ENCODE measurements around the gene ATRNL1. TPM values are rescaled to one million over a fixed set of nuclear protein-coding genes. Genes with fewer than 3 reads are reported as not detected.
"Not testable (repeated sequence)": the region's sequence is repeated elsewhere in the genome, so short reads cannot be mapped to it uniquely, and the experiment has no call there.

Gene ATRNL1
- total RNA-seq, 8 experiments from 2014 or later: 1.8 to 49.5 (median 26.9) TPM

DNA sequence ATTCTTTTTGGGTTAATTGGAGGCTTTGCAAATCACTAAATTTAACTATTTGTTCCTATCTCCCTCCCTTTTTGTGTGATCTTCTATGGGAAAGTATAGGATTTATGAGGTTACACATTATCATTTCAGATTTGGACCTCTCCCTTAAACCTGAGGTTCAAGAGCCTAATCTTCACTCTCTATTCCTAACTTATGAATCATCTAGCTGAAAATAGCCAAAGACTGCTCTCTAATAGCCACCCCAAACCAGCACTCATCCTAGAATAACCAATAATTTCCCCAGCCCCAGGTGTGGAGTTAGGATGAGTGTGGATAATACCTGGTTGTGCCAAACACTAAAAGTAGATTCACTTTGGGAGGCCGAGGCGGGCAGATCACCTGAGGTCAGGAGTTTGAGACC is 680.7 kb downstream of the ATRNL1 start:
- no peaks in the 10 kb centered on the region for H3K4me1 ChIP-seq (replicated peaks in 1 of 2)
- in situ Hi-C loops (cut with MboI; ENCODE audit: low pct_unique_long_range_greater_than_20kb in 2 of 9, low sequenced_read_pairs in 9 of 9, unreplicated experiment in 9 of 9): no loop called here
- ATAC-seq (replicated peaks in 6 of 8): no peak
- 100% methylated on average over 1 to 2 of the region's 2 CpGs; no CpG with 5 or more reads in 7 of the 10 experiments for WGBS, 10 experiments
- H3K4me3 ChIP-seq: no peak overlapping the region
- no peak overlapping the region for H3K27ac ChIP-seq

DNA sequence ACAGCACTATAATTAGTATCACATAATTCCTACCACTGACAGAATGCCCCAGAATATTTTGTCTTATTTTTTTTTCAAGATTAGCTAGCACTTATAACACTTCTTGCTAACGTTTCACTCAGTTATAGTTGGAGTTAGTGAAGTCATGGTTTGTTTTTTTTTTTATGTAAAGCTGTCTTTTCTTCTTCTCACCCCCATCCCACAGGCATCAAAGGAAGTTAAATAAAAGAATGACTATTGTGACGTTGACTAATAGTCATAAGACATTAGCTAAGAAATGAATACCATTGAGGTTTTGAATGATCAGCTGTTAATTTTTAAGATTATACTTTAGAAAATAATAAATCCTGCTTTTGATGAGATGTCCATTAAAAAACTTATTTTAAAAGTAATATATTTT is 681.6 kb downstream of the ATRNL1 start:
- in situ Hi-C loops (cut with MboI; ENCODE audit: low pct_unique_long_range_greater_than_20kb in 2 of 9, low sequenced_read_pairs in 9 of 9, unreplicated experiment in 9 of 9): no loop called here
- H3K4me3 ChIP-seq: no peak overlapping the region
- 0 to 56% (median 27%) methylated on average over 1 to 2 of the region's 2 CpGs for WGBS, 10 experiments
- ATAC-seq (replicated peaks in 6 of 8): no peak
- no peak overlapping the region for H3K27ac ChIP-seq
- no peaks in the 10 kb centered on the region for H3K4me1 ChIP-seq (replicated peaks in 1 of 2)

DNA sequence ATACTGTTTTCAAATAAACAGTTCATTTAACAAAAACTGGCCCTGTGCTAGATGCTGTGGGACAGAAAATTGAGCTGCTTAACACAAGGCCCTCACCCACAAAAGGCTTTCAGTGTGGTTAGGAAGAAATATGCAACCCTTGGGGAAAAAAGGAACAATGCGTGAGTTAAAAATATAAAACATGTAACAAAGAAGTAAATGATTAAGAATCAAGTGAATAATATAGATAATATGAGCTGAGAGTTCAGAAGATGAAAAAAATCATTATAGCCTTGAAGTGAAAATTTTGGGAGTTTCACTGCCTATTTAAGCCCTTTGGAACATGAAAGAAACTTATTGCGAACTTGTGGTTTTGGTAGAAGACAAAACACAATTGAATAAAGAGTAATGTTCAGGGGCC is 684.5 kb downstream of the ATRNL1 start:
- Histone ChIP-seq H3K27ac (no peak overlapping the region), H3K4me1 (replicated peaks in 1 of 2) (no peaks in the 10 kb centered on the region), H3K4me3 (no peak overlapping the region)
- 53 to 100% (median 94%) methylated on average over 1 to 2 of the region's 2 CpGs; no CpG with 5 or more reads in 1 of the 10 experiments for WGBS, 10 experiments
- ATAC-seq (replicated peaks in 6 of 8): no peak
- in situ Hi-C loops (cut with MboI; ENCODE audit: low pct_unique_long_range_greater_than_20kb in 2 of 9, low sequenced_read_pairs in 9 of 9, unreplicated experiment in 9 of 9): no loop called here

DNA sequence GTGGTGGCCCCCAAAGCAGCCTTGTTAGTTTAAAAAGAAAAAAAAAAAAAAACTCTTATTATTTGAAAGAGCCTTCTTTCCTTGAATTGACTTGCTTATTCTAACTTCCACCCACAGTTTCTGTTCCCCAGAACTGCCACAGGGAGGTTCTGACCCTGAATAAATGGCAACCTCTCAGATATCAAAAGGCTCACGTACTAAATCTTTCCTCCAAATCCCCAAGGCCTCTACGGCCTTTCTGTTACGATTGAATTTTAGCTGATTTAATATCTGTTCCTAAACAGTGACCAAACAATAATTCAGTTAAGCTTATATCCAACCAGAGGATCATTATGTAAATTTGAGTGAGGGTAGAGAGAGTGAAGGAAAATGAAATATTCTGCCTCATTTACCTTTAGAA is 697.1 kb downstream of the ATRNL1 start:
- no peak overlapping the region for H3K4me3 ChIP-seq
- peak in 3 of 8 experiments; percentile 45 to 54 (median 53) for ATAC-seq (replicated peaks in 6 of 8)
- 0 to 67% (median 23%) methylated on average over 2 to 3 of the region's 3 CpGs; no CpG with 5 or more reads in 1 of the 10 experiments for whole genome bisulfite sequencing, 10 experiments
- in situ Hi-C loops (cut with MboI; ENCODE audit: low pct_unique_long_range_greater_than_20kb in 2 of 9, low sequenced_read_pairs in 9 of 9, unreplicated experiment in 9 of 9): no loop called here
- peaks cover 5 to 23% of the 10 kb centered on the region in 2 donors for H3K4me1 ChIP-seq (replicated peaks in 1 of 2)
- no peak overlapping the region for H3K27ac ChIP-seq

DNA sequence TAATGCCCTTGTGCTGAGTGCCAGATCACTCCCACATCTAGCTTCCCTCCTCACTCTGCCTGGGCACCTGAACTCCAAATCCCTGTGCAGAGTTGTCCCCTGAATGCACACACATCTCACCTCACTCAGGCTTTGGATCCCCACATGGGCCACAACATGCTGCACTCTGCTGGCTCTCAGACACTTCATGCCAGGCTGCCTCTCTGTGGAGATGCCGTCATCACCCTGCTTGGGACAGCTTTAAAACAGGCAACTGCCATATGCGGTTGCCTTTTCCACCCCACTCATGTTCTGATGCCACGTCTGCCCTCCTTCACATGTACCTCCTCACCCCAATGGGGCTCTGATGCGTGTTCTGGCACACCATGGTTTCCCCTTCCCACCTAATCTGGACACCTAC is 702.8 kb downstream of the ATRNL1 start:
- ATAC-seq (replicated peaks in 6 of 8): no peak
- in situ Hi-C loops (cut with MboI; ENCODE audit: low pct_unique_long_range_greater_than_20kb in 2 of 9, low sequenced_read_pairs in 9 of 9, unreplicated experiment in 9 of 9): no loop called here

DNA sequence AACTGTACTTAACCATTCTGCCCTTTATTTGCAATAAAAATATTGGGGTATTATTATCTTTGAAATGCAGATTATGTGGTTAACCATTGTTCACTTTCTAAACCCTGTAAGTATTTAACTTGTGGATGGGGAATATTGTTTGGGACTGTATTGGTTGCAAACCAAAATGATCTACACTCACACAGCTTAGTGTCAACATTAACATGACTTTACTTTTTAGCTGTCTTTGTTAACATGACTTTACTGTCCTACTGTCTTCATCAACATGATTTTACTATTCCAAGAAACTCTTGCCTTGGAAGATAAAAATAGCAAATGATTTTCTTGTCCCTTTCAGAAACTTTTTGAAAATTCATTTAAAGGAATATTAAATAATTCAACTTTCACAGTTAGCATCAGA is 708.3 kb downstream of the ATRNL1 start:
- in situ Hi-C loops (cut with MboI; ENCODE audit: low pct_unique_long_range_greater_than_20kb in 2 of 9, low sequenced_read_pairs in 9 of 9, unreplicated experiment in 9 of 9): loop anchor here in 1 of 9 experiments (10.0 kb wide), 1 partner anchor 483 kb away; no protein-coding TSS in a partner anchor
- Histone ChIP-seq H3K4me1 (replicated peaks in 1 of 2) (no peaks in the 10 kb centered on the region), H3K4me3 (no peak overlapping the region), H3K27ac (no peak overlapping the region)
- ATAC-seq (replicated peaks in 6 of 8): no peak

More for the DNA sequence above, 702.8 kb downstream of the ATRNL1 start:
- Histone ChIP-seq H3K4me3 (no peak overlapping the region), H3K4me1 (replicated peaks in 1 of 2) (peaks cover 0 to 5% of the 10 kb centered on the region in 2 donors), H3K27ac (no peak overlapping the region)
- WGBS, 10 experiments: 80 to 100% (median 92%) methylated on average over 1 to 3 of the region's 4 CpGs; no CpG with 5 or more reads in 5 of the 10 experiments

DNA sequence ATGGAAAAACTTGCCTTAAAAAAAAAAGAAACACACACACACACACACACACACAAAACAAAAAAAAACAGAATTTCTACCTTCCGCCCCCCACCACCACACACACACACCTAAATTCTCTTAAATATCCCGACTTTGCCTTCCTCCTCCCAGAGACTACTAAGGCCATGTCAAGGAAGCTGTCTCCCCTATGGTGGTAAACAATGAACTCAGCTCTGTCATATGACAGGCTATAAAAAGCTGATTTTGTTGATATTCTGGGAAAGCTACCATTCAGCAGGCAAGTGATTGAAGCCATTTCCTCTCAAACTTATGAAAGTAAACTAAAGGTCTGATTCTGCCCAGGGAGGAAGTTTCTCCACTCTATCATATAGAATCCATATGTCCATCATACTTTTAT is 708.8 kb downstream of the ATRNL1 start:
- 50 to 80% (median 67%) methylated on average over 1 to 2 of the region's 2 CpGs; no CpG with 5 or more reads in 5 of the 10 experiments for WGBS, 10 experiments
- in situ Hi-C loops (cut with MboI; ENCODE audit: low pct_unique_long_range_greater_than_20kb in 2 of 9, low sequenced_read_pairs in 9 of 9, unreplicated experiment in 9 of 9): loop anchor here in 1 of 9 experiments (10.0 kb wide), 1 partner anchor 483 kb away; no protein-coding TSS in a partner anchor
- Histone ChIP-seq H3K27ac (no peak overlapping the region), H3K4me1 (replicated peaks in 1 of 2) (no peaks in the 10 kb centered on the region), H3K4me3 (no peak overlapping the region)
- no peak for ATAC-seq (replicated peaks in 6 of 8)

DNA sequence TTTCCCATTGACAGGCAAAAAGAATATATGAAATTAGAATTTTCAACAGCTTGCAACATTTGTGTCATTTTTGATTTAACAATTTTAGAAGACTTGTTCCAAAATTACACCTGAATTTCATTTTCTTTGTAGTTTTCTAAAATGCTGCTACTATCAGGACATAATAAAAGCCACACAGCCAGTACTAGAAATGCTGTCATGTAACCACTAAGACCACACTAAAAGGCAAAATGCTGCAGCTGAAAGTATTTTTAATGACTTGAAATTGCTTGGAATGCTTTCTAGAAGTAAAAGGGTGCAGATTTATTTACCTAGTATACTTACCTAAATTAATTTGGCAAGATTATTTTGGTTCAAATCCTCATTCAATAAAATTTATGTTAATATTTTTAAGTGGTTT is 709.7 kb downstream of the ATRNL1 start:
- Histone ChIP-seq H3K4me3 (no peak overlapping the region), H3K4me1 (replicated peaks in 1 of 2) (no peaks in the 10 kb centered on the region), H3K27ac (no peak overlapping the region)
- in situ Hi-C loops (cut with MboI; ENCODE audit: low pct_unique_long_range_greater_than_20kb in 2 of 9, low sequenced_read_pairs in 9 of 9, unreplicated experiment in 9 of 9): loop anchor here in 1 of 9 experiments (10.0 kb wide), 1 partner anchor 482 kb away; no protein-coding TSS in a partner anchor
- ATAC-seq (replicated peaks in 6 of 8): no peak

DNA sequence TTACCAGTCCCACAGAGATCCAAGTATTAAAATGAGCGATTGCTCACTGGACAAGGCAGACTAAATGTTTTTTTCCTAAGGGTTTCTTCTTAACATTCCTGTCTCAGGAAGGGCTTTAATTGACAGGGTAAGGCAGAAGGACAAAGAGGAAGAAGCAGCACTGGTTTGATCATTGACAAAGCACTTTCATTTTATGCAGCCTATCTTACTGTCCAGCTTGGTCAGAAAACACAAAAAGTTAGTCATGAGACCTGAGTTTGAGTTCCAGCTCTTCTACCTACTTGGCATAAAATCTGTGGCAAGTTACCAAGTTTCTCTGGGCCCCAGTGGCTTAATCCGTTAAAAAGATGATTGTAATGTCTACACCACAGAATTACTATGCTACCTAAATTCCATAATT is 721.4 kb downstream of the ATRNL1 start:
- Histone ChIP-seq H3K4me1 (replicated peaks in 1 of 2) (no peaks in the 10 kb centered on the region), H3K4me3 (no peak overlapping the region), H3K27ac (no peak overlapping the region)
- no peak for ATAC-seq (replicated peaks in 6 of 8)
- 8 to 100% (median 74%) methylated on average over 1 to 2 of the region's 2 CpGs for WGBS, 10 experiments
- in situ Hi-C loops (cut with MboI; ENCODE audit: low pct_unique_long_range_greater_than_20kb in 2 of 9, low sequenced_read_pairs in 9 of 9, unreplicated experiment in 9 of 9): no loop called here

DNA sequence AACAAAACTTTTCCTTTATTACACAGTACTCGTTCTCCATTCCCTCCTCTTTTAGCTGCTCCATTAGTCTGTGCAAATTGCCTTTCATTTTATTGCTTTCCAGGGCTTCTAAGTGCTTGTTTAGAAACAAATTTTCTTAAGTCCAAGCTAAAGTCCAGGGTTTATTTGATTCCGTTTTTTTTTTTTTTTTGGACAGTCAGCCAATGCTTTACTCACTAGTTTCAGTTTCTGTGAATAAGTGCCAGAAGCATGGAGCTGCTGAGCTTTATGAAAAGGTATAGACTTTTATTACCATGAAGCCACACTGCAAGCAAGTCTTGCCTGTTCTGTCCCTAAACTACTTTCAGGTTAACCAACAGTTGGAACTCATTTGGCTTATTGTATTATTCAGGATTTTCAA is 724.8 kb downstream of the ATRNL1 start:
- no peak for ATAC-seq (replicated peaks in 6 of 8)
- in situ Hi-C loops (cut with MboI; ENCODE audit: low pct_unique_long_range_greater_than_20kb in 2 of 9, low sequenced_read_pairs in 9 of 9, unreplicated experiment in 9 of 9): no loop called here
- H3K4me3 ChIP-seq: no peak overlapping the region
- WGBS, 10 experiments: 0 to 90% (median 80%) methylated on average over 1 to 2 of the region's 2 CpGs; no CpG with 5 or more reads in 1 of the 10 experiments
- H3K27ac ChIP-seq: no peak overlapping the region
- H3K4me1 ChIP-seq (replicated peaks in 1 of 2): no peaks in the 10 kb centered on the region

DNA sequence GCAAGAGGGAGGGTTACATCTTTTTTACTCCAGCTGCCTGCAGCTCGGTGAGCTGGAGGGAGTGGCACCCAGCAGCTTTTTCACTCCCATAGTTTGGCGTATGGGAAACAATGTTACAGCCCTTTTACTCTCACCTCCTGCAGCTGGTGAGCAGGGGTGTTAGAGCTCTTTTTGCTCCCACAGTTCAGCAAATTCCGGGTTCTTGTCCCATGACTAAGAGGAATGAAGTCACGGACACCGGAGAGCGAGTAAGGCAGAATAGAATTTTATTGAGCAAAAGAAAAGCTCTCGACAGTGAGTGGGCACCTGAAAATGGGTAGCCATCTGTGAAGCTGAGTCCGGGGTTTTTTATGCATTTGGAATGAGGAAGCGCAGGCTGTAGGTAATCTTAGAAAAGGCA is 733.2 kb downstream of the ATRNL1 start:
- no peak overlapping the region for H3K4me3 ChIP-seq
- WGBS, 10 experiments: 23 to 100% (median 93%) methylated on average over 2 to 9 of the region's 9 CpGs
- no peak overlapping the region for H3K27ac ChIP-seq
- no peaks in the 10 kb centered on the region for H3K4me1 ChIP-seq (replicated peaks in 1 of 2)
- in situ Hi-C loops (cut with MboI; ENCODE audit: low pct_unique_long_range_greater_than_20kb in 2 of 9, low sequenced_read_pairs in 9 of 9, unreplicated experiment in 9 of 9): loop anchor here in 2 of 9 experiments (25.0 kb wide), 2 partner anchors 436 to 461 kb away; partner anchors contain the start of gene GFRA1 (in 1 of the 2)
- peak in 1 of 8 experiments; percentile 34 for ATAC-seq (replicated peaks in 6 of 8)

DNA sequence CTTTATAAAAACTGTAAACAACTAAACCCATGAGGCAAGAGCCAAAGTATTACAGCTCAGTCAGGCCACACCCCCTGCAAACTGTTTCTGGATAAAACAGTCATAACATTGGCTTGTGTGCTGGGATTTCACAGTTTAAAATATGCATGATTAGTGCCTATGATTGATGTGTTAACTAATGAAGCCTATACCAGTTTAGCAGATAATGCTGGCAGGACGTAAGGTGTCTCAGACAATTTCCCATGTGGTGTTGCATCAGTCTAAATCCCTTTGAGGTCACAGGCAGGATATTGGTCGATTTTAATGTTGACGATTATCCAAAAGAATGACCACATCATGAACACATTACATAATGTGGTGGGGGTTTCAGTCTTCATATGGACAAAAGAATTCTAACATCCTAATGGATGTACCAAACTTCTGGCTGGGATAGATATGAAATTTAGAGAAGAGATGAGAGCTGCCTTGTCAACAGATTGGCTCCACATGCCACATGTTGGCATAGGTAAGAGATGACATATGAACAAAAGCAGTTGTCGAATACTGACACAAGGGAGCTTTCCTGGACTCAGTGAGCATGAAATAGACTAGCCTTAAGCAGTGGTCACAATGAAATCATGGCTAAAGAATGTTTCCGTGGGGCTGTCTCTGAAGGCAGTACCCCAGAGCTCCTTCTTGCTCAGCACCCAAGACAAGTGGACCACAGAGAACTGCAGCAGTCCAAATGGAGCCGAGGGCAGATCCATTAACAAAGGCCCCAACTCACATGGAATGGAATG is 734.3 kb downstream of the ATRNL1 start:
- WGBS, 10 experiments: 0 to 100% (median 67%) methylated on average over 1 to 5 of the region's 6 CpGs; no CpG with 5 or more reads in 2 of the 10 experiments
- no peak overlapping the region for H3K27ac ChIP-seq
- no peak overlapping the region for H3K4me3 ChIP-seq
- ATAC-seq (replicated peaks in 6 of 8): peak in 3 of 8 experiments; percentile 21 to 79 (median 73)
- H3K4me1 ChIP-seq (replicated peaks in 1 of 2): no peaks in the 10 kb centered on the region
- in situ Hi-C loops (cut with MboI; ENCODE audit: low pct_unique_long_range_greater_than_20kb in 2 of 9, low sequenced_read_pairs in 9 of 9, unreplicated experiment in 9 of 9): loop anchor here in 2 of 9 experiments (25.0 kb wide), 2 partner anchors 435 to 460 kb away; partner anchors contain the start of gene GFRA1 (in 1 of the 2)

DNA sequence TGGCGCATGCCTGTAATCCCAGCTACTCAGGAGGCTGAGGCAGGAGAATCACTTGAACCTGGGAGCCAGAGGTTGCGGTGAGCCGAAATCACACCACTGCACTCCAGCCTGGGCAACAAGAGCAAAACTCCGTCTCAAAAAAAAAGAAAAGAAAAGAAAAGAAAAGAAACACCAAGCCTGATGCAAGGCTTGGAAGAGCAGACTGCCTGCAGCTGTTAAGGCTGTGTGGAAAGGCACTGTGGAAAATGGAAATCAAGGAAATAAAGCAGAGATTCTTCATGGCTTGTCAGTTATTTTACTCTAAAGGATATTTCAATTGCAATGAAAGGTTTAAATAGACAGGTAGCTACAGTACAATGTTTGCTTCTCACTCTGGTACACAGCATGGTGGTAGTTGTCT is 735.0 kb downstream of the ATRNL1 start:
- H3K4me3 ChIP-seq; ATAC-seq (replicated peaks in 6 of 8); H3K27ac ChIP-seq; H3K4me1 ChIP-seq (replicated peaks in 1 of 2): not testable (repeated sequence)
- WGBS, 10 experiments: 67 to 100% (median 100%) methylated on average over 1 to 3 of the region's 4 CpGs; no CpG with 5 or more reads in 4 of the 10 experiments
- in situ Hi-C loops (cut with MboI; ENCODE audit: low pct_unique_long_range_greater_than_20kb in 2 of 9, low sequenced_read_pairs in 9 of 9, unreplicated experiment in 9 of 9): loop anchor here in 2 of 9 experiments (25.0 kb wide), 2 partner anchors 434 to 459 kb away; partner anchors contain the start of gene GFRA1 (in 1 of the 2)

All from motor neuron (in vitro differentiated cells).